ENCODE data around the gene SORT1.
A peak's percentile ranks its signal among the peaks of the same experiment; 100 is the strongest.
"Not testable (repeated sequence)": the region's sequence is repeated elsewhere in the genome, so short reads cannot be mapped to it uniquely, and the experiment has no call there.

SORT1 gene

GRCh38 chr1:109397581-109398342, at the start of gene SORT1:
Gene SORT1, minus strand, starts transcription at chr1:109397918. Its CDS starts 26 bp downstream, at chr1:109397892.
- no peak for DNase-seq (ENCODE audit: low read depth)

DNA sequence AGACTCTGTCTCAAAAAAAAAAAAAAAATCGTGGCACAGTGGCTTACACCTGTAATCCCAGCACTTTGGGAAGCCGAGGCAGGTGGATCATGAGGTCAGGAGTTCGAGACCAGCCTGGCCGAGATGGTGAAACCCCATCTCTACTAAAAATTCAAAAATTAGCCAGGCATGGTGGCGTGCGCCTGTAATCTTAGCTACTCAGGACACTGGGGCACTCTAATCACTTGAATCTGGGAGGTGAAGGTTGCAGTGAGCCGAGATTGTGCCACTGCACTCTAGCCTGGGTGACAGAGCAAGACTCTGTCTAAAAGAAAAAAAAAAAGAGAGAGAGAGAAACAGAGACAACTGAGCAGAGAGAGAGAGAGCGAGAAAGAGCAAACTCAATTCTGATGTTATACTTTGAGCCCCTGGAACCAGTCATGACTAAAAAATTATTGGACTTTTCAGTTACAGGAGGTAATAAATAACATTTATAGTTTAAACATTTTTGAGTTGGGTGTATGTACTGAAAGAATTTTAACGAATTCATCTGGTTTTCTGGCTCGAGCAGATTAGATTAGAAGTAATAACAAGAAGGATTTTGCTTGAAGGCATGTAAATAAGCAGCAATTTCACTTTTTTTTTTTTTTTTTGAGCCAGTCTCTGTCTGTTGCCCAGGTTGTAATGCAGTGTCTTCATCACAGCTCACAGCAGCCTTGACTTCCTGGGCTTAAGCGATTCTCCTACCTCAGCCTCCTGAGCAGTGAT, 48.4 kb upstream of the SORT1 start:
- not testable (repeated sequence) for DNase-seq (ENCODE audit: low read depth)

DNA sequence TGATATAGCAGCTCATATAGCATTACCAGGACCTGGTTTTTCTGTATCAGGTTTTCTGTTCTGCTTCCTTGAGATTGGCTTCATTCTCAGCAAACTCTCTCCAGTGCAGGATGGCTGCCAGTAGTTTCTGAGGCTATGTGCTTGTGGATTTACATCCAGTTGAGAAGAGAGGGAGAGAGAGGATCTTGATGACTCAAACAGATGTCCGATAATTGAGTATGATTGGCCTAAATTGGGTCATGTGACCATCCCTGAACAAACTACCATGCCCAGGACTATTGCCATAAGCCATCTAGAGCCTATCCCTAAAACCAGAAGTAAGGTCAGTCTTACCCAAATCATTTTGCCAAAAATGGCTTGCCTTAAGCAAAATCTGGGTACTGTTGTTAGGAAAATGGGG, 46.6 kb upstream of the SORT1 start:
- DNase-seq (ENCODE audit: low read depth), result no peak

DNA sequence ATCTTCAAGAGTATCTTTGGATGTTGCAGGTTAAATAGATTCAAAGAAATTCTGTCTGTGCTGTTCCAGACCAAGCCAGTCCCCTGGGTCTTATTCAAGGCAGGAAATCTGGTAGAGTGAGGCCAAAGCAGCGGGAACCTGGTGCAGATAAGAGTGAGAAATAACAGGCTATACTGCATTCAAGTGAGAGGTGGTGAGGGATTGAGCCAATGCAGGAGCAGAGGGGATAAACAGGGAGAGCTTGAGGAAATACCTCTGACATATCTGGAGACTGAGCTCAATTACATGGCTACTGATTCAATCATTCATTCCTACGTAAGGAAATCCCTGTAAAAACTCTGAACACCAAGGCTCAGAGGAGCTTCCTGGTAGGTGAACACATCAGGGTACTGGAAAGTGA, 45.8 kb upstream of the SORT1 start:
- no peak for DNase-seq (ENCODE audit: low read depth)

DNA sequence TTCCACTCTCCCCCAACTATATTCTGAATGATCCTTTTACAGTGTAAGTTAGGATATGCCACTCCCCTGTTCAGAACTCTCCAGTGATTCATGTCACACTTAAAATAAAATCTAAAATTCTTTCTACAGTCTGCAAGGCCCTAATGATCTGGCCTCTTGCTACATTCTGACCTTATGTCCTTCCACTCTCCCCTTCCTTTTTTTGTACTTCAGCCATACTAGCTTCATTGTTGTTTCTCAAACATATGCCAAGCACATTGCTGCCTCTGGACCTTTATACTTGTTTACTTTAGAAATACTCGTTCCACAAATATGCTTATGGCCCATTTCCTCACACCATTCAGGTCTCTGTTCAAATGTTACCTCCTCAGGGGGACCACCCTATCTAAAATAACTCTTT, 43.4 kb upstream of the SORT1 start:
- DNase-seq (ENCODE audit: low read depth), result no peak

GRCh38 chr1:109438798-109439297, 41.1 kb upstream of the SORT1 start:
- peak; percentile 68 for DNase-seq (ENCODE audit: low read depth)

GRCh38 chr1:109434484-109434883, 36.8 kb upstream of the SORT1 start:
- no peak for DNase-seq (ENCODE audit: low read depth)

DNA sequence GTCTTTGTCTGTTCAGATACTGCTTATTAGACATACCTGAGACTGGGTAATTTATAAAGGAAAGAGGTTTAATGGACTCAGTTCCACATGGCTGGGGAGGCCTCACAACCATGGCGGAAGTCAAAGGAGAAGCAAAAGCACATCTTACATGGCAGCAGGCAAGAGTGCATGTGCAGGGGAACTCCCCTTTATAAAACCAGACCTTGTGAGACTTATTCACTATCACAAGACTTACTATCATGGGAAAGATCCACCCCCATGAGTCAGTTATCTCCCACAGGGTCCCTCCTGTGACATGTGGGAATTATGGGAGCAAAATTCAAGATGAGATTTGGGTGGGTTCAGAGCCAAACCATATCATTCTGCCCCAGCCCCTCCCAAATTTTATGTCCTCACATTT, 35.6 kb upstream of the SORT1 start:
- no peak for DNase-seq (ENCODE audit: low read depth)

DNA sequence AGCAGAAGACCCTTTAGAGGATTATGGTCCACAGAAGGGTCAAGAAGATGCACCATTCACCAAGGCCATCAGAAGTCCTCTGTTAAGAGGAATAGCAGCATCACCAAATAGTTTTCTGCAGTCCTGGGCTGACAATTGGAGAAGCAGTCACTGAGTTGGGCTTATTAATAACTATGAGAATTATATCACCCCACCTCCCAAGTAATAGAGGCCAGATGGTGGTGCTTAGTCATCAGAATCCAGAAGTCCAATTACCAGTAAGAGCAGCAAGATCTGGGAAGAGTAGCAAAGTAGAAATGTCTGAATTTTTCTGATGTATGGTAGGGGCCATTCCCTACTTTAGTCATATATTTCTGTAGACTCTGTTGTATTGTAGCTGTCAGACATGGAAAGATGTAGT, 34.6 kb upstream of the SORT1 start:
- no peak for DNase-seq (ENCODE audit: low read depth)

GRCh38 chr1:109427171-109427467, 29.4 kb upstream of the SORT1 start:
- no peak for DNase-seq (ENCODE audit: low read depth)

GRCh38 chr1:109426281-109427170, 28.8 kb upstream of the SORT1 start, which contains the start of gene PSMA5:
Gene PSMA5, minus strand, starts transcription at chr1:109426448. Its CDS starts 118 bp downstream, at chr1:109426330.
- peak; percentile 99 for DNase-seq (ENCODE audit: low read depth)

DNA sequence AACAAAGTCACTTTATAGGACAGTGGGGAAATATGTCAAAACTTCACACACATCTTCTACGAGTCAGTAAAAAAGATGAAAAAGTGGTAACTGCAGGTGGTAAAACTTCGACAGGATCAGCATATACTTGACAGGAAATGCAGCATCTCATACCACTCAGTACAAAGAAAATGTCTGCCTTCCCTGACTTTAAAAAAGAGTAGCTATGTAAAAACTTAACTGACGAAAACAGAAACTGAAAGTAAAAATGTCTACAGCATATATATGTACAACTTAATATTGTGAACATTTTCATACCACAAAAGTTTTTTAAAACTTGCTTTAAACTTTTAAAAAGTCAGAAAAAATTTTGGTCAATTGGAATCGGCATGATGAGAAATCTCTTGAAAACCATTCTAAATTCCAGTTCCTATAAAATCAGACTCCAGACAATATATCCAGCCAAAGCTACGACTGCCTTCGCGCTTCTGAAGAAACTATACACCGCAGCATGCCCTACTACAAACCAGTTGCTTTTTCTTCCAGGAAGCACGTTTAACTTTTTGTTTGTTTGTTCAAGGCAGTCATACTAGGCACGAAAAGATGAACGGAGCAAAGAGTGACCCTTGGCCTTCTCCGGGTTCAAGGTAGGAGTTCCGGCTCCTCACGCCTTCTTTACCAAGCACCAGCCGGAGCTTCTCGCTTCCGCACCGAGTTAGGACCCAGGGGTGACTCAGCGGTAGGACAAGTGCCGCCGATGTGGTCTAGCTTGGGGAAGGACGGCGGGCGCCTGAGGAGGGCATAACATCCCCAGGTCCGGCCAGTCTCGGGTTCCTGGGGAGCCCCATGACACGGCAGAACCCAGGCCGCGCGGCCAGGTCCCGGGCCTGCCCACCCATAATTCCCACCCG, 27.9 kb upstream of the SORT1 start:
- DNase-seq (ENCODE audit: low read depth), result peak; percentile 56

GRCh38 chr1:109423498-109423897, 25.8 kb upstream of the SORT1 start:
- DNase-seq (ENCODE audit: low read depth), result no peak

DNA sequence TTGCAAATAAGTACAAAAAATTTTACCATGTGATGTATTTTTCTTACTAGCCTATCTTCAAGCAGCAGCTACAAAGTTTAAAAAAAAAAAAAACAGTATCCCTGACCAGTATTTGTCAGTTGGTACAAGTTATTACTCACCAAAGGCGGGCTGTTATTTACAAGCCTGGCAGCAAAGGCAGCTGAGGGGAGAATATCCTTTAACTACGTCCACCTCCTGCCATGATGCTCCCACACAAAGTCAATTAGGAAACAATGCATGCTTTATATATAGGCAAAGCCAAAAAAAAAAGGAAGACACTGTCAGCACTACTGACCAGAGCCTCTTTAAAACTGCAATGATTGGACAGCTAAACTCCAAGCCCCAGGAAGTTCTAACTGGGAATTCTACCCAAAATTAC, 14.8 kb upstream of the SORT1 start:
- DNase-seq (ENCODE audit: low read depth), result no peak

- no peak for DNase-seq (ENCODE audit: low read depth)
Observed at GRCh38 chr1:109404838-109405237, 7.1 kb upstream of the SORT1 start.

DNA sequence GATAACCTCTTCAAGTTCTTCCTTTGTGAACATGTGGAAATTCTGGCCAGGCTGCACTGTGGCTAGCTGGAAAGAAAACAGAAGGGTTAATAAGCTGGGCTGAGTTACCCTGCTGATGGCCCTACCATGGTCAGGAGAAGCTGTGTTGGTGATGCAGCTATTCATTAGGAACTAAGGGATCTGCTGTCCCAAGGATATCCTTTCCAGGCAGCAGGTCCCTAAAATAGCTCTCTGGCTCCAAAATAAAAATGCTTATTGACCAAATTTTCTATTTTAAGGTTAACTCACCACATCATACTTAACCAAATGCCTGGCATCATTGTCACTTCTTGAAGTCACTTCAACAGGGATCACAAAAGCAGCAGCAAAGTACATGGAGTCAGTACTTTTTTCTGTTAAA, 4.3 kb upstream of the SORT1 start:
- DNase-seq (ENCODE audit: low read depth), result no peak

GRCh38 chr1:109400035-109400655, 2.4 kb upstream of the SORT1 start:
- no peak for DNase-seq (ENCODE audit: low read depth)

DNA sequence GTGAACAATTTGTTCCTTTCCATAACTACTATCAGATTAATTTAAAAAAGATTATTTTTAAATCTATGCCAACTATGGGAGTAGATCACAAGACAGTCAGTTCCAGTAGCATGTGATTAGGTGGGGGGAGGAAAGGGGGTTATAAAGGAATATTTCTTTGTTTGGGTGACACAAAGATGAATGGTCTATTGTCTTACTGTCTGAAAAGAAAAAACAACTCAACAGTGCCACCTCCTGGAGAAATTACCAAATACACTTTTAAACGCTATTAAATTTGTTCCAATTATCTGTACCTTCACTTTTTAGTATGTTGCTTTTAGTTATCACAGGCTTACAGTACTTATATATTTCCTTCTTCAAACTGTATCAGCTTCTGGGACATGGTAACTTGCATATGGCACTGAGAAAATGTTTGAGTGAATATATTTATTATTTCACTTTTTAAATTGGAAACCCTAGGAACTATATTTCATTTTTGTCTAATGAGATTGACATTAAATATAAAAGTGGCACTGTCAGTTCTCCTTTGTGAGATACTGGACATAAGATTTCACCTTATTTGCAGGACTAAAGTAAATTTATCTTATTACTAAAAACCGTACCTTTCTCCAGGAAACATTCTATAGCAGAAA, 1.7 kb upstream of the SORT1 start:
- DNase-seq (ENCODE audit: low read depth), result no peak

DNA sequence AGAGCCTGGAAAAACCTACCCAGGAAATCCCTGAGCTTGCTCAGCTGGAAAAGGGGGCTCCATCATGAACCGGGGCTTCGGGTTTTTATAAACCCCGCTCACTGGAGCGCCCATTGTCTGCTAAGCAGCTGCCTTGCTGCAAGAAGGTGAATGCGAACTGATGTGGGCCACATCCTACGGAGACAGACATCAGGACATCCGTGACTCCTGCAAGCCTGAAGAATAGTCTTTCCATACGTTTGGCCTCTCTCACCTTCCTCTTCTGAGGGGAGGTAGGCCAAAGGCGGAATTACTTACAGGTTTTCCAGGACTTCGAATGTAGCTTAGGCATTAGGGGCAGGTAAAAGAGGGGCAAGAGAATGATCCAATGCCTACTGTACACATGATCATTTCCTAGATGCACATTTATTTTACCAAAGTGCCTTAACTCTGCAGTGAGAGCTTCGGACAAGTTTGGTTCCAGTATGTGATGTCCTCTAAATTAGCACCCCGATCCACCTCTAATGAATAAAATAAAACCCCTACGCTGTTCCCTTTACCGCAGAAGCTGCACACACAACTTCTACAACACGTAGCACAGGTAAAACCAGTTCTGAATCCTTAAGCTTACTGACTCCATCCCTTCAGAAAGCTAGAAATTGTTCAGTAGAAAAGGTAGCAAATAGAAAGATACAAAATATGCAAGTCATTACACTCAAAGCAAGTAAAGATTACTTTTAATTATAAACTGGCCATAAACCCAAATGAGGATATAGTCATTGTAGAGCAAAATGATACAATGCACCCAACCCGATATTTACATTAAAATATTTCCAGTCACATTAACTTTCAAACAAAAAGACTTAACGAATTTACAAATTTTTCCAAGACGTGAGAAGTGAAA, 866 bp upstream of the SORT1 start:
- DNase-seq (ENCODE audit: low read depth), result no peak

Measured in HS-27A (cell line).